Left kidney (tissue), 2 donors: Measurements from ENCODE around the gene ANXA9. TPM values are rescaled to one million over a fixed set of nuclear protein-coding genes. Genes with fewer than 3 reads are reported as not detected.
A peak's percentile ranks its signal among the peaks of the same experiment; 100 is the strongest.

ENCODE experiments used
- DNase-seq: peaks from one replicate; pipeline ENCODE4 v3.0.0-alpha.2; 2013
- polyA plus RNA-seq: library from polyadenylated mRNA; unstranded; fragments of 120-200 nt; gene quantifications from one replicate; pipeline ENCODE4 v1.2.1, GENCODE V29; 2013; ENCODE audit not compliant: insufficient read length

The ANXA9 gene
- polyA plus RNA-seq, 1 donor = 17.1 TPM

GRCh38 chr1:150973836-150974579 lies 8.1 kb upstream of the ANXA9 start:
- no peak for DNase-seq

GRCh38 chr1:150974580-150975478 lies 7.3 kb upstream of the ANXA9 start, which contains the start of gene CERS2:
CERS2 (minus strand) TSS chr1:150974835; CDS start chr1:150969090, 5,745 bp downstream.
- DNase-seq = peak; percentile 84

- DNase-seq = no peak
These were observed 5.7 kb upstream of the ANXA9 start for GRCh38 chr1:150976401-150976821.

GRCh38 chr1:150976879-150977694 lies 5.0 kb upstream of the ANXA9 start:
- DNase-seq = no peak

- peak; percentile 96 for DNase-seq
These were observed 2.7 kb upstream of the ANXA9 start for GRCh38 chr1:150979092-150980056.

- no peak for DNase-seq
These were observed 801 bp upstream of the ANXA9 start for GRCh38 chr1:150981177-150981804.

GRCh38 chr1:150985179-150985825 lies 3.2 kb downstream of the ANXA9 start:
- DNase-seq = no peak

- no peak for DNase-seq
These were observed 5.8 kb downstream of the ANXA9 start for GRCh38 chr1:150987924-150988323.

GRCh38 chr1:150992626-150993025 lies 10.5 kb downstream of the ANXA9 start:
- no peak for DNase-seq

GRCh38 chr1:150994248-150994647 lies 12.2 kb downstream of the ANXA9 start:
- DNase-seq = no peak

- no peak for DNase-seq
These were observed 13.4 kb downstream of the ANXA9 start for GRCh38 chr1:150995460-150995859.

- no peak for DNase-seq
These were observed 13.8 kb downstream of the ANXA9 start for GRCh38 chr1:150995896-150996295.

- DNase-seq = no peak
These were observed 15.2 kb downstream of the ANXA9 start for GRCh38 chr1:150997126-150997872.

- no peak for DNase-seq
These were observed 15.9 kb downstream of the ANXA9 start for GRCh38 chr1:150997949-150998348.

- no peak for DNase-seq
These were observed 17.1 kb downstream of the ANXA9 start for GRCh38 chr1:150999051-150999674.

GRCh38 chr1:150999926-151000325 lies 17.8 kb downstream of the ANXA9 start:
- no peak for DNase-seq

GRCh38 chr1:151000408-151000807 lies 18.3 kb downstream of the ANXA9 start:
- DNase-seq = no peak

- no peak for DNase-seq
These were observed 19.5 kb downstream of the ANXA9 start for GRCh38 chr1:151001602-151002001.

- no peak for DNase-seq
These were observed 20.0 kb downstream of the ANXA9 start for GRCh38 chr1:151002051-151002450.
